Testis (tissue), 3 donors: ENCODE measurements around the gene VCP. TPM values are rescaled to one million over a fixed set of nuclear protein-coding genes. Genes with fewer than 3 reads are reported as not detected.
"Not testable (repeated sequence)": the region's sequence is repeated elsewhere in the genome, so short reads cannot be mapped to it uniquely, and the experiment has no call there.

Source experiments
- DNase-seq: peaks from one replicate; pipeline ENCODE4 v3.0.0-alpha.2; 2019
- H3K27ac ChIP-seq, 2 donors: fragments of 200-600 bp; sonication (generic); one replicate each; pipeline ENCODE4 v1.5.1; 2019
- H3K27me3 ChIP-seq: fragments of 200-600 bp; sonication (generic); one replicate; pipeline ENCODE4 v1.5.1; 2019
- H3K36me3 ChIP-seq: fragments of 200-600 bp; sonication (generic); one replicate; pipeline ENCODE4 v1.5.1; 2017; ENCODE audit warnings: low read depth; ENCODE audit errors: missing control alignments
- H3K4me1 ChIP-seq: fragments of 200-600 bp; sonication (generic); one replicate; pipeline ENCODE4 v1.5.1; 2019
- H3K4me3 ChIP-seq, 2 donors: fragments of 200-600 bp; sonication (generic); one replicate each; pipeline ENCODE4 v1.5.1; 2017 to 2019
- H3K9me3 ChIP-seq: fragments of 200-600 bp; sonication (generic); one replicate; pipeline ENCODE4 v1.5.1; 2017
- CTCF ChIP-seq, 3 experiments: fragments of 450-650 bp in 2 of 3; fragments of 200-600 bp in 1 of 3; sonication (generic) in 1 of 3; IDR thresholded peaks; one replicate each; pipeline ENCODE4 v1.5.1; 2016 to 2019; ENCODE audit warnings: antibody characterized with exemption in 3 of 3, mild to moderate bottlenecking in 2 of 3, moderate library complexity in 1 of 3
- POLR2A ChIP-seq: fragments of 450-650 bp; IDR thresholded peaks from one replicate; pipeline ENCODE4 v1.6.1; 2017; ENCODE audit warnings: antibody characterized with exemption, mild to moderate bottlenecking, moderate library complexity
- WGBS, 2 donors: methylation state at CpG; one replicate each; pipeline ENCODE4 v1.1.5; 2018; 5-methylcytosine and 5-hydroxymethylcytosine counted together
- intact Hi-C: fragments of 100-400 bp; cut with DNase I; formaldehyde crosslinking; loops from one replicate; pipeline ENCODE4 v1.15.1; 2023; ENCODE audit warnings: low total_unique reads
- polyA plus RNA-seq: library from polyadenylated mRNA; stranded (reverse); fragments of 350-450 nt; fragmentation: Illumina TruSeq; extraction: RNeasy Lipid Tissue Mini Kit (QIAGEN cat#74804); gene quantifications from one replicate; pipeline ENCODE4 v1.2.3, GENCODE V29; 2014; ENCODE audit warnings: low read depth, low replicate concordance; ENCODE audit not compliant: insufficient read depth
- small RNA-seq, 2 donors: library from RNA; depleted of rRNA; stranded (forward); fragments of <200 nt; gene quantifications; one replicate each; pipeline ENCODE3, GENCODE V24; 2016
- total RNA-seq, 2 donors: library from RNA; depleted of rRNA; stranded (reverse); fragments of >200 nt; gene quantifications; one replicate each; pipeline ENCODE4 v1.2.3, GENCODE V29; 2016

Gene VCP
- total and polyA plus RNA-seq, 3 donors from 2014 or later: 171 to 229 (median 186) TPM

GRCh38 chr9:35027374-35027773 is 45.1 kb downstream of the VCP start:
- Histone ChIP-seq H3K27me3 (no peaks in the 10 kb centered on the region), H3K4me1 (peaks cover 11% of the 10 kb centered on the region), H3K27ac (no peak overlapping the region), H3K36me3 (no peaks in the 10 kb centered on the region), H3K4me3 (no peak overlapping the region), H3K9me3 (no peaks in the 10 kb centered on the region)
- 64 to 94% methylated on average over 1 of the region's 1 CpG for WGBS, 2 donors
- TF ChIP-seq POLR2A (no peak), CTCF (IDR thresholded peaks at IDR 0.05) (no peak)
- intact Hi-C loops: no loop called here
- DNase-seq: no peak

- no peaks in the 10 kb centered on the region for H3K9me3 ChIP-seq
- no peaks in the 10 kb centered on the region for H3K27me3 ChIP-seq
- H3K4me3 ChIP-seq: no peak overlapping the region
- DNase-seq: no peak
- 45 to 70% methylated on average over 3 of the region's 3 CpGs for WGBS, 2 donors
- no peaks in the 10 kb centered on the region for H3K36me3 ChIP-seq
- TF ChIP-seq POLR2A (no peak), CTCF (IDR thresholded peaks at IDR 0.05) (no peak)
- intact Hi-C loops: no loop called here
- no peak overlapping the region for H3K27ac ChIP-seq
- H3K4me1 ChIP-seq: peaks cover 11% of the 10 kb centered on the region
These were observed 45.8 kb downstream of the VCP start for GRCh38 chr9:35026671-35027070.

GRCh38 chr9:35023443-35023842 is 49.0 kb downstream of the VCP start:
- H3K9me3 ChIP-seq, H3K27me3 ChIP-seq, intact Hi-C loops, H3K27ac ChIP-seq, H3K4me3 ChIP-seq, DNase-seq, H3K36me3 ChIP-seq: not testable (repeated sequence)
- WGBS, 2 donors: 72 to 91% methylated on average over 5 of the region's 5 CpGs
- peaks cover 11% of the 10 kb centered on the region for H3K4me1 ChIP-seq

- Histone ChIP-seq H3K27ac (no peak overlapping the region), H3K9me3 (no peaks in the 10 kb centered on the region), H3K27me3 (no peaks in the 10 kb centered on the region), H3K4me3 (no peak overlapping the region), H3K4me1 (no peaks in the 10 kb centered on the region), H3K36me3 (no peaks in the 10 kb centered on the region)
- no peak for TF ChIP-seq CTCF (IDR thresholded peaks at IDR 0.05)
- TF ChIP-seq POLR2A: no peak
- WGBS, 2 donors: 89 to 94% methylated on average over 2 of the region's 2 CpGs
- intact Hi-C loops: no loop called here
- no peak for DNase-seq
These were observed 57.9 kb downstream of the VCP start for GRCh38 chr9:35014517-35014916.

GRCh38 chr9:35010351-35010958 is 62.0 kb downstream of the VCP start:
- Histone ChIP-seq H3K27me3 (no peaks in the 10 kb centered on the region), H3K9me3 (no peaks in the 10 kb centered on the region), H3K27ac (no peak overlapping the region), H3K4me3 (no peak overlapping the region), H3K36me3 (no peaks in the 10 kb centered on the region), H3K4me1 (no peaks in the 10 kb centered on the region)
- 90 to 99% methylated on average over 3 of the region's 3 CpGs for WGBS, 2 donors
- no peak for TF ChIP-seq POLR2A
- no peak for TF ChIP-seq CTCF (IDR thresholded peaks at IDR 0.05)
- DNase-seq: no peak
- intact Hi-C loops: no loop called here

Small RNA genes lying within 50 kb of the gene (small RNA-seq; reads per million reads assigned to genes)
- 0 reads per million in 2 donors for gene RN7SL338P

Other genes with a start within 250 kb of the VCP start
- gene PHF24, start 114.3 kb downstream of the VCP start, total RNA-seq: 100 to 1,000 TPM in 1 of 2 donors, 10 to 100 TPM in 1; 93.3 to 132 TPM
- 44.8 TPM for gene PHF24, start 114.3 kb downstream of the VCP start, polyA plus RNA-seq
- gene DNAJB5, start 82.9 kb downstream of the VCP start, total RNA-seq: 10 to 100 TPM; 44.0 to 49.9 TPM
- gene DNAJB5, start 82.9 kb downstream of the VCP start, polyA plus RNA-seq: 47.7 TPM
- 10 to 100 TPM; 32.3 to 57.2 TPM for gene FANCG, start 7.3 kb upstream of the VCP start, total RNA-seq
- 25.5 TPM for gene FANCG, start 7.3 kb upstream of the VCP start, polyA plus RNA-seq
- gene PIGO, start 24.0 kb upstream of the VCP start, total RNA-seq: 10 to 100 TPM; 27.6 to 33.1 TPM
- 41.4 TPM for gene PIGO, start 24.0 kb upstream of the VCP start, polyA plus RNA-seq
- 100 to 1,000 TPM in 1 of 2 donors, 10 to 100 TPM in 1; 87.1 to 115 TPM for gene STOML2, start 30.5 kb upstream of the VCP start, total RNA-seq
- 102 TPM for gene STOML2, start 30.5 kb upstream of the VCP start, polyA plus RNA-seq
- gene ATOSB, start 43.2 kb upstream of the VCP start, total RNA-seq: 10 to 100 TPM; 15.9 to 19.6 TPM
- 16.0 TPM for gene ATOSB, start 43.2 kb upstream of the VCP start, polyA plus RNA-seq
- gene UNC13B, start 89.4 kb upstream of the VCP start, total RNA-seq: 10 to 100 TPM; 37.0 to 51.0 TPM
- 40.2 TPM for gene UNC13B, start 89.4 kb upstream of the VCP start, polyA plus RNA-seq